Measurements from ENCODE around the gene SLC1A6.

The SLC1A6 gene

DNA sequence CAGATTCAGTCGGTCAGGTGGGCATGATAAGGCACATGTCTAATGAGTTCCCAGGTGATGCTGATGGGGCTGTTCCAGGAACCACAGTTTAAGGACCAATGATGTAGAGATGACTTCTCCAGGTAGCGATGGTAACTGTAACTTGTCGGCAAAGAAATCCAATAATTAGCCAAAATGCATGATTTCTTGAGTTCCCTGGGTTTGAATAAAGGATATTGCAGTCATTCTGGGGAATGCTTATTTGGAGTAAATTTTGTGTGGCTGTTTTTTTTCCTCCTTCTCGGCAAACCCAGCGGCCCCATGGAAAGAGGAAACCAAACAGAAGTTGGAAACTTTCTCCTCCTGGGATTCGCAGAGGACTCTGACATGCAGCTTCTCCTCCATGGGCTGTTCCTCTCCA, 38.5 kb downstream of the SLC1A6 start, which contains the start of gene OR7C2:
Gene OR7C2, plus strand, starts transcription at position 301 of the 400 bp plus-strand sequence. Its CDS starts 0 bp downstream, at position 301.
- TF ChIP-seq, protein P1, sequence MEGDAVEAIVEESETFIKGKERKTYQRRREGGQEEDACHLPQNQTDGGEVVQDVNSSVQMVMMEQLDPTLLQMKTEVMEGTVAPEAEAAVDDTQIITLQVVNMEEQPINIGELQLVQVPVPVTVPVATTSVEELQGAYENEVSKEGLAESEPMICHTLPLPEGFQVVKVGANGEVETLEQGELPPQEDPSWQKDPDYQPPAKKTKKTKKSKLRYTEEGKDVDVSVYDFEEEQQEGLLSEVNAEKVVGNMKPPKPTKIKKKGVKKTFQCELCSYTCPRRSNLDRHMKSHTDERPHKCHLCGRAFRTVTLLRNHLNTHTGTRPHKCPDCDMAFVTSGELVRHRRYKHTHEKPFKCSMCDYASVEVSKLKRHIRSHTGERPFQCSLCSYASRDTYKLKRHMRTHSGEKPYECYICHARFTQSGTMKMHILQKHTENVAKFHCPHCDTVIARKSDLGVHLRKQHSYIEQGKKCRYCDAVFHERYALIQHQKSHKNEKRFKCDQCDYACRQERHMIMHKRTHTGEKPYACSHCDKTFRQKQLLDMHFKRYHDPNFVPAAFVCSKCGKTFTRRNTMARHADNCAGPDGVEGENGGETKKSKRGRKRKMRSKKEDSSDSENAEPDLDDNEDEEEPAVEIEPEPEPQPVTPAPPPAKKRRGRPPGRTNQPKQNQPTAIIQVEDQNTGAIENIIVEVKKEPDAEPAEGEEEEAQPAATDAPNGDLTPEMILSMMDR (IDR thresholded peaks at IDR 0.05): no peak
- Mint-ChIP-seq H3K36me3 (ENCODE audit: low read depth) (no peaks in the 10 kb centered on the region), H3K27ac (no peak within 1 kb of the TSS), H3K27me3 (ENCODE audit: low read depth, poor library complexity) (peaks cover 11% of the 10 kb centered on the region), H3K4me1 (no peaks in the 10 kb centered on the region), H3K4me3 (no peak within 1 kb of the TSS), H3K9me3 (peaks cover 50% of the 10 kb centered on the region)
- DNase-seq: no peak

DNA sequence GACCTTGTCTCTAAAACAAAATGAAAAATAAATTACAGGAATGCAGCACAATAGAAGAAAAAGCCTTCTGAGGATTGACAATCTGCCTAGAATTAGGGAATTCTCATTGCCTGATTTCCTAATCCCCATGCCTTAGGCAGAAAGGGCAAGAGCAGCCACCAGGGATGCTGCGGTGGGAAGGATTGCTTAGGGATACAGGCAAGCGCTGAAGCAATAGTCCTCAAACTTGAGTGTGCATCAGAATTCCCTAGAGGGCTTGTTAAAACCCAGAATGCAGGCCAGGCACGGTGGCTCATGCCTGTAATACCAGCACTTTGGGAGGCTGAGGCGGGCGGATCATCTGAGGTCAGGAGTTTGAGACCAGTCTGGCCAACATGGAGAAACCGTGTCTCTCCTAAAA, 39.4 kb downstream of the SLC1A6 start:
- Mint-ChIP-seq H3K4me3 (no peak overlapping the region), H3K27me3 (ENCODE audit: low read depth, poor library complexity) (peaks cover 11% of the 10 kb centered on the region), H3K27ac (no peak overlapping the region), H3K36me3 (ENCODE audit: low read depth) (no peaks in the 10 kb centered on the region), H3K9me3 (peaks cover 49% of the 10 kb centered on the region), H3K4me1 (no peaks in the 10 kb centered on the region)
- DNase-seq: no peak
- TF ChIP-seq, protein P1 (IDR thresholded peaks at IDR 0.05): no peak

DNA sequence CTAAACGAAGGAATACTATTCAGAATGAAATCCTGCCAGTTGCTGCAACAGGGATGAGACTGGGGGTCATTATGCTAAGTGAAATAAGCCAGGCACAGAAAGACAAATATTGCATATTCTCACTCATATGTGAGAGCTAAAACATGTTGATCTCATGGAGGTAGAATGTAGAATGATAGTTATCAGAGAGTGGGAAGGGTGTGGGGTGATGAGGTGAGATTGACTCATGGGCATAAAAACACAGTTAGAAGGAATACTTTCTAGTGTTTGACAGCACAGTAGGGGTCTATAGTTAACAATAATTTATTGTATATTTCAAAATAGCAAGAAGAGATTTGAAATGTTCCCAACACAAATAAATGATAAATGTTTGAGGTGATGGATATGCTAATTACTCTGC, 46.2 kb downstream of the SLC1A6 start:
- TF ChIP-seq, protein P1 (IDR thresholded peaks at IDR 0.05): no peak
- H3K27me3 Mint-ChIP-seq (ENCODE audit: low read depth, poor library complexity): peaks cover 9% of the 10 kb centered on the region
- no peak for DNase-seq
- no peak overlapping the region for H3K27ac Mint-ChIP-seq
- peaks cover 40% of the 10 kb centered on the region for H3K9me3 Mint-ChIP-seq
- H3K4me3 Mint-ChIP-seq: no peak overlapping the region
- no peaks in the 10 kb centered on the region for H3K36me3 Mint-ChIP-seq (ENCODE audit: low read depth)
- H3K4me1 Mint-ChIP-seq: no peaks in the 10 kb centered on the region

DNA sequence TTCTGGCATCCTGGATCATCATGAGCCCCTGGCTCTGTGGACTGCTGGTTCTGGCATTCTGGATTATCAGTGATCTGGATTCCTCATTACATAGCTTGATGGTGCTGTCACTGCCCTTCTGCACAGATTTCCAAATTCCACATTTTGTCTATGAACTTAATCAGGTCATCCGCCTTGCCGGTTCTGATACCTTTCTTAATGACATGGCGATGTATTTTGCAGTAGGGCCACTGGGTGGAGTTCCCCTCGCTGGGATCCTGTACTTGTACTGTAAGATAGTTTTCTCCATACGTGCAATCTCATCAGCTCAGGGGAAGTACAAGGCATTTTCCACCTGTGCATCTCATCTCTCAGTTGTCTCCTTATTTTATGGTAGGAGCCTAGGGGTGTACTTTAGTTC, 62.8 kb downstream of the SLC1A6 start:
- Mint-ChIP-seq H3K36me3 (ENCODE audit: low read depth) (no peaks in the 10 kb centered on the region), H3K4me3 (no peak overlapping the region), H3K27me3 (ENCODE audit: low read depth, poor library complexity) (peaks cover 10% of the 10 kb centered on the region), H3K27ac (no peak overlapping the region), H3K9me3 (peaks cover 52% of the 10 kb centered on the region), H3K4me1 (no peaks in the 10 kb centered on the region)
- TF ChIP-seq, protein P1 (IDR thresholded peaks at IDR 0.05): no peak
- no peak for DNase-seq

DNA sequence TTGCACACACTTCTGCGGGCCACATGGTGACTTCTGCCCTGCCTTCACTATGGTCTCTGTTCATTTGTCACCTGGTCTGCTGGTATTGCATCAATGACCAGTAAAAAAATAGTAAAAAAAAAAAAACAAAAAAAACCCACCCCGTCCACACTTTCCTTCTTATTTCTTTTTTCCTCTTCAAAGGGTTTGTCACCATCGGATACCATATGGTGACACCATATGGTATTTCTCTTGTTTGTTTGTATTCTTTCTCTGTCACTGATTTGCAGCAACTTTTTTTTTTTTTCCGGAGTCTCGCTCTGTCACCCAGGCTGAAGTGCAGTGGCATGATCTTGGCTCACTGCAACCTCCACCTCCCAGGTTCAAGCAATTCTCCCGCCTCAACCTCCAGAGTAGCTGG, 64.5 kb downstream of the SLC1A6 start:
- H3K4me1 Mint-ChIP-seq: no peaks in the 10 kb centered on the region
- no peak overlapping the region for H3K27ac Mint-ChIP-seq
- peaks cover 7% of the 10 kb centered on the region for H3K27me3 Mint-ChIP-seq (ENCODE audit: low read depth, poor library complexity)
- TF ChIP-seq, protein P1 (IDR thresholded peaks at IDR 0.05): no peak
- no peak overlapping the region for H3K4me3 Mint-ChIP-seq
- peaks cover 41% of the 10 kb centered on the region for H3K9me3 Mint-ChIP-seq
- no peaks in the 10 kb centered on the region for H3K36me3 Mint-ChIP-seq (ENCODE audit: low read depth)
- no peak for DNase-seq

- Mint-ChIP-seq H3K36me3 (ENCODE audit: low read depth) (no peaks in the 10 kb centered on the region), H3K9me3 (peaks cover 18% of the 10 kb centered on the region), H3K4me3 (no peak overlapping the region), H3K27ac (no peak overlapping the region), H3K4me1 (no peaks in the 10 kb centered on the region), H3K27me3 (ENCODE audit: low read depth, poor library complexity) (peaks cover 11% of the 10 kb centered on the region)
- TF ChIP-seq, protein P1 (IDR thresholded peaks at IDR 0.05): no peak
- DNase-seq: no peak
Observed at GRCh38 chr19:14906711-14907110, 73.0 kb downstream of the SLC1A6 start.
